Progenitor cell of endocrine pancreas (in vitro differentiated cells): Measurements from ENCODE around the gene CWC25. TPM values are rescaled to one million over a fixed set of nuclear protein-coding genes. Genes with fewer than 3 reads are reported as not detected.
"Not testable (repeated sequence)": the region's sequence is repeated elsewhere in the genome, so short reads cannot be mapped to it uniquely, and the experiment has no call there.

ENCODE experiments used
- DNase-seq: peaks from one replicate; pipeline ENCODE4 v3.0.0; 2021; ENCODE audit warnings: low spot score; ENCODE audit not compliant: unreplicated experiment
- H3K27ac Mint-ChIP-seq: 2 replicates; pipeline ENCODE4 v1.8.0; 2021; ENCODE audit warnings: mild to moderate bottlenecking, moderate library complexity, mixed read lengths
- H3K27me3 Mint-ChIP-seq: 2 replicates; pipeline ENCODE4 v1.8.0; 2021; ENCODE audit warnings: mixed read lengths
- H3K36me3 Mint-ChIP-seq: 2 replicates; pipeline ENCODE4 v1.8.0; 2022; ENCODE audit warnings: mixed read lengths; ENCODE audit not compliant: insufficient read depth
- H3K4me1 Mint-ChIP-seq: 2 replicates; pipeline ENCODE4 v1.8.0; 2021; ENCODE audit warnings: low read depth, mixed read lengths
- H3K4me3 Mint-ChIP-seq: 2 replicates; pipeline ENCODE4 v1.8.0; 2021; ENCODE audit warnings: low read depth, mild to moderate bottlenecking, moderate library complexity, mixed read lengths
- H3K9me3 Mint-ChIP-seq: 2 replicates; pipeline ENCODE4 v1.8.0; 2021; ENCODE audit warnings: low read depth, mixed read lengths
- CTCF ChIP-seq: fragments of 200-600 bp; sonication (generic); IDR thresholded peaks from one replicate; pipeline ENCODE4 v1.5.0; 2021; ENCODE audit warnings: antibody characterized with exemption, mild to moderate bottlenecking; ENCODE audit not compliant: unreplicated experiment
- total RNA-seq: library from RNA; stranded (reverse); gene quantifications from 2 replicates; pipeline ENCODE4 v1.2.1, GENCODE V29; 2021

CWC25 gene
- total RNA-seq, 1 donor from 2014 or later, result 17.1 TPM

GRCh38 chr17:38797158-38797490 lies 28.0 kb downstream of the CWC25 start:
- no peak for TF ChIP-seq CTCF
- DNase-seq, result no peak
- H3K4me3 Mint-ChIP-seq, result peak overlapping the region; percentile 39
- peaks cover 28% of the 10 kb centered on the region for H3K4me1 Mint-ChIP-seq
- H3K27ac Mint-ChIP-seq, result no peak overlapping the region
- no peaks in the 10 kb centered on the region for H3K9me3 Mint-ChIP-seq
- H3K27me3 Mint-ChIP-seq, result no peaks in the 10 kb centered on the region
- peaks cover 9% of the 10 kb centered on the region for H3K36me3 Mint-ChIP-seq

GRCh38 chr17:38796451-38797157 lies 28.5 kb downstream of the CWC25 start:
- Mint-ChIP-seq H3K9me3 (no peaks in the 10 kb centered on the region), H3K27me3 (no peaks in the 10 kb centered on the region), H3K4me1 (peaks cover 28% of the 10 kb centered on the region), H3K27ac (no peak overlapping the region), H3K36me3 (peaks cover 5% of the 10 kb centered on the region), H3K4me3 (peak overlapping the region; percentile 39)
- no peak for TF ChIP-seq CTCF
- DNase-seq, result no peak

DNA sequence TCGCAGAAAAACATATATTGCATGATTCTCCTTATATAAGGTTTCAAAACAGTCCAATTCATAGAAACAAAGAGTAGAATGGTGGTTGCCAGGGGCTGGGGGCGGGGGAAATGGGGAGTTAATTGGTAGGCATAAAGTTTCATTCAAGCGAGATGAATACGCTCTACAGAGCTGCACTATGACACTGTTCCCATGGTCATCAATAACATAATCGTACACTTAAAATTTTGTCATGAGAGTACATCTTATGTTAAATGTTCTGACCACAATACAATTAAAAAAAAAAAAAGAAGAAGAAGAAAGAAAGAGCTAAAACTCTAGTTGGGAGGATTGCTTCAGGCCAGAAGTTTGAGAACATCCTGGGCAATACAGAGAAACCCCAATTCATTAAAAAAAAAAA lies 30.9 kb downstream of the CWC25 start:
- peaks cover 30% of the 10 kb centered on the region for H3K4me1 Mint-ChIP-seq
- H3K27me3 Mint-ChIP-seq, result no peaks in the 10 kb centered on the region
- TF ChIP-seq CTCF, result no peak
- no peak for DNase-seq
- no peak overlapping the region for H3K4me3 Mint-ChIP-seq
- H3K36me3 Mint-ChIP-seq, result peaks cover 3% of the 10 kb centered on the region
- H3K9me3 Mint-ChIP-seq, result no peaks in the 10 kb centered on the region
- peak overlapping the region; percentile 69 for H3K27ac Mint-ChIP-seq

GRCh38 chr17:38791162-38791561 lies 34.0 kb downstream of the CWC25 start:
- H3K36me3 Mint-ChIP-seq, result peaks cover 3% of the 10 kb centered on the region
- DNase-seq, result no peak
- H3K27me3 Mint-ChIP-seq, result no peaks in the 10 kb centered on the region
- peaks cover 9% of the 10 kb centered on the region for H3K4me1 Mint-ChIP-seq
- H3K27ac Mint-ChIP-seq, result no peak overlapping the region
- no peaks in the 10 kb centered on the region for H3K9me3 Mint-ChIP-seq
- no peak overlapping the region for H3K4me3 Mint-ChIP-seq
- no peak for TF ChIP-seq CTCF

DNA sequence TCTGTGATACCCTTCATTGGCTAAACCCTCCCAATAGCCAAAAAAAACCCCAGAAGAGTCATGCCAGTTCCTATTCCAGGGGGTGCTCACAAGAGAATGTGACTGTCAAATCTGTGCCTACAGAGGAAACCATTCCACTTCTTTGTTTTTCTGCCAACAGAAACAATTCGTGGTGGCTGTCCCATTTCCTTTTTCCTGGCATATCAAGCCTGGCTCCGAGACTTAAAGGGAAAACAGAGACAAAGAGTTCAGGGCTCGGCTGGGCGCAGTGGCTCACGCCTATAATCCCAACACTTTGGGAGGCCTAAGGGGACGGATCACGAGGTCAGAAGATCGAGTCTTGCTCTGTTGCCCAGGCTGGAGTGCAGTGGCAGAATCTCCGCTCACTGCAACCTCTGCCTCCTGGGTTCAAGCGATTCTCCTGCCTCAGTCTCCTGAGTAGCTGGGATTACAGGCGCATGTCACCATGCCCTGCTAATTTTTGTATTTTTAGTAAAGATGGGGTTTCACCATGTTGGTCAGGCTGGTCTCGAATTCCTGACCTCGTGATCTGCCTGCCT lies 34.9 kb downstream of the CWC25 start:
- not testable (repeated sequence) for H3K9me3 Mint-ChIP-seq, H3K4me3 Mint-ChIP-seq, DNase-seq, H3K4me1 Mint-ChIP-seq, H3K27ac Mint-ChIP-seq, H3K27me3 Mint-ChIP-seq, H3K36me3 Mint-ChIP-seq

- Mint-ChIP-seq H3K27me3 (no peaks in the 10 kb centered on the region), H3K27ac (no peak overlapping the region), H3K4me3 (no peak overlapping the region), H3K9me3 (no peaks in the 10 kb centered on the region), H3K36me3 (peaks cover 3% of the 10 kb centered on the region), H3K4me1 (peaks cover 9% of the 10 kb centered on the region)
- TF ChIP-seq CTCF, result no peak
- DNase-seq, result no peak
Measured at GRCh38 chr17:38789185-38789584, 35.9 kb downstream of the CWC25 start.

- not testable (repeated sequence) for DNase-seq, H3K27me3 Mint-ChIP-seq, H3K4me3 Mint-ChIP-seq, H3K4me1 Mint-ChIP-seq, H3K36me3 Mint-ChIP-seq, H3K9me3 Mint-ChIP-seq, H3K27ac Mint-ChIP-seq
Measured at GRCh38 chr17:38787999-38788398, 37.1 kb downstream of the CWC25 start.
